Adrenal gland (tissue), 12 donors: ENCODE data around the gene PPFIA1. TPM values are rescaled to one million over a fixed set of nuclear protein-coding genes. Genes with fewer than 3 reads are reported as not detected.

Source experiments
- DNase-seq, 7 donors: peaks; one replicate each; pipeline ENCODE4 v3.0.0-alpha.2; 2019 to 2020
- H3K27ac ChIP-seq, 5 donors: fragments of 200-600 bp; sonication (generic) in 4 of 5; 1 replicate in 3 of 5; 2 replicates in 2 of 5; pipeline versions ENCODE4 v1.5.1 to v1.8.0; 2016 to 2020; ENCODE audit warnings: mild to moderate bottlenecking in 1 of 5
- H3K27me3 ChIP-seq: fragments of 200-600 bp; 2 replicates; pipeline ENCODE4 v1.8.0; 2021
- H3K36me3 ChIP-seq, 2 donors: fragments of 200-600 bp; replicated peaks in 1 of 2; 1 replicate in 1 of 2; 2 replicates in 1 of 2; pipeline versions ENCODE4 v1.5.1 to v1.8.0; 2018 to 2022
- H3K4me1 ChIP-seq, 2 donors: fragments of 200-600 bp; replicated peaks in 1 of 2; 1 replicate in 1 of 2; 2 replicates in 1 of 2; pipeline versions ENCODE4 v1.5.1 to v1.8.0; 2018 to 2021
- H3K4me3 ChIP-seq, 4 donors: fragments of 200-600 bp; sonication (generic) in 3 of 4; one replicate each; pipeline ENCODE4 v1.5.1; 2016 to 2018
- H3K9me3 ChIP-seq, 3 donors: fragments of 200-600 bp; sonication (generic) in 1 of 3; replicated peaks in 1 of 3; 1 replicate in 2 of 3; 2 replicates in 1 of 3; pipeline versions ENCODE4 v1.5.1 to v1.8.0; 2016 to 2021
- CTCF ChIP-seq, 6 experiments: fragments of 450-650 bp in 4 of 6; fragments of 200-600 bp in 2 of 6; sonication (generic) in 1 of 6; IDR thresholded peaks; 1 replicate in 5 of 6; 2 replicates in 1 of 6; pipeline versions ENCODE4 v1.5.1 to v1.8.0; 2016 to 2021; ENCODE audit warnings: antibody characterized with exemption in 6 of 6, mild to moderate bottlenecking in 2 of 6, moderate library complexity in 1 of 6
- POLR2A ChIP-seq, 2 donors: fragments of 450-650 bp; IDR thresholded peaks; one replicate each; pipeline ENCODE4 v1.6.1; 2017; ENCODE audit warnings: antibody characterized with exemption in 2 of 2, mild to moderate bottlenecking in 2 of 2, moderate library complexity in 1 of 2
- WGBS, 4 donors: extraction: QIAGEN DNeasy Blood & Tissue Kit in 2 of 4; methylation state at CpG; one replicate each; pipeline versions ENCODE4 v1.1.5 to v1.1.7; 2013 to 2017; 5-methylcytosine and 5-hydroxymethylcytosine counted together
- intact Hi-C, 2 donors: fragments of 100-400 bp; cut with DNase I; formaldehyde crosslinking; loops; one replicate each; pipeline versions ENCODE4 v1.14.1 to v1.15.0; 2022 to 2023
- polyA plus RNA-seq, 3 donors: library from polyadenylated mRNA; stranded (reverse); fragments of 200-250 nt in 2 of 3; fragments of 350-450 nt in 1 of 3; fragmentation: Illumina TruSeq in 1 of 3; extraction: RNeasy Lipid Tissue Mini Kit (QIAGEN cat#74804) in 1 of 3; gene quantifications; one replicate each; pipeline ENCODE4 v1.2.3, GENCODE V29; 2013 to 2014
- total RNA-seq, 9 donors: library from RNA; depleted of rRNA in 4 of 9; stranded (reverse); fragments of >200 nt in 4 of 9; fragments of 120-200 nt in 1 of 9; fragmentation: NEBNext Ultra II Directional in 1 of 9; extraction: Animal tissue kit (Norgen Biotek cat#: 25700) in 1 of 9; gene quantifications; one replicate each; pipeline versions ENCODE4 v1.1.0 to v1.2.4, GENCODE V29; 2013 to 2023
- donor health status: healthy with polysubstance abuse.
- donor health status: Bipolar disorder and iron deficiency.
- donor health status: DM: yes; HTN: yes; CAD: no.
- donor health status: DM: no; HTN: no; CAD: no.
- donor health status: DM: no; HTN: no; CAD: no.
- donor health status: DM: yes; HTN: yes; CAD: no.

Gene PPFIA1
- total and polyA plus RNA-seq, 12 donors = 25.8 to 58.6 (median 35.7) TPM

GRCh38 chr11:70226183-70226582 lies 44.3 kb upstream of the PPFIA1 start:
- DNase-seq = no peak
- WGBS, 4 donors = 83 to 95% (median 94%) methylated on average over 3 of the region's 3 CpGs

GRCh38 chr11:70226967-70227366 lies 43.5 kb upstream of the PPFIA1 start:
- TF ChIP-seq CTCF (IDR thresholded peaks at IDR 0.05) (peak in 3 of 6 experiments; percentile 21 to 24 (median 24)), POLR2A (IDR thresholded peaks at IDR 0.05) (no peak)
- Histone ChIP-seq H3K27ac (no peak overlapping the region), H3K27me3 (no peaks in the 10 kb centered on the region), H3K9me3 (no peaks in the 10 kb centered on the region), H3K4me3 (no peak overlapping the region), H3K36me3 (no peaks in the 10 kb centered on the region), H3K4me1 (no peaks in the 10 kb centered on the region)
- WGBS, 4 donors = 51 to 54% (median 52%) methylated on average over 7 to 9 of the region's 9 CpGs
- DNase-seq = peak in 1 of 7 donors; percentile 42
- intact Hi-C loops = no loop called here

More at GRCh38 chr11:70226183-70226582, 44.3 kb upstream of the PPFIA1 start:
- H3K4me1 ChIP-seq = no peaks in the 10 kb centered on the region
- H3K9me3 ChIP-seq = no peaks in the 10 kb centered on the region
- H3K27ac ChIP-seq = no peak overlapping the region
- no peak overlapping the region for H3K4me3 ChIP-seq
- H3K36me3 ChIP-seq = no peaks in the 10 kb centered on the region
- H3K27me3 ChIP-seq = no peaks in the 10 kb centered on the region
- intact Hi-C loops = no loop called here
- TF ChIP-seq CTCF (IDR thresholded peaks at IDR 0.05) = no peak
- TF ChIP-seq POLR2A (IDR thresholded peaks at IDR 0.05) = no peak

- intact Hi-C loops = no loop called here
- no peak overlapping the region for H3K27ac ChIP-seq
- TF ChIP-seq CTCF (IDR thresholded peaks at IDR 0.05) (no peak), POLR2A (IDR thresholded peaks at IDR 0.05) (no peak)
- H3K4me3 ChIP-seq = no peak overlapping the region
- no peaks in the 10 kb centered on the region for H3K4me1 ChIP-seq
- no peak for DNase-seq
- no peaks in the 10 kb centered on the region for H3K9me3 ChIP-seq
- H3K36me3 ChIP-seq = no peaks in the 10 kb centered on the region
- no peaks in the 10 kb centered on the region for H3K27me3 ChIP-seq
- WGBS, 4 donors = 90 to 92% (median 92%) methylated on average over 10 of the region's 10 CpGs
Observed at GRCh38 chr11:70229737-70230136, 40.8 kb upstream of the PPFIA1 start.

- Histone ChIP-seq H3K27me3 (no peaks in the 10 kb centered on the region), H3K4me3 (no peak overlapping the region), H3K9me3 (no peaks in the 10 kb centered on the region), H3K4me1 (no peaks in the 10 kb centered on the region), H3K27ac (no peak overlapping the region), H3K36me3 (no peaks in the 10 kb centered on the region)
- no peak for TF ChIP-seq CTCF (IDR thresholded peaks at IDR 0.05)
- TF ChIP-seq POLR2A (IDR thresholded peaks at IDR 0.05) = no peak
- DNase-seq = no peak
- WGBS, 4 donors = 83 to 87% (median 85%) methylated on average over 8 of the region's 8 CpGs
- intact Hi-C loops = no loop called here
Observed at GRCh38 chr11:70230151-70230839, 40.2 kb upstream of the PPFIA1 start.
